ENCODE results near the gene OLFML2A. TPM values are rescaled to one million over a fixed set of nuclear protein-coding genes. Genes with fewer than 3 reads are reported as not detected.
"Not testable (repeated sequence)": the region's sequence is repeated elsewhere in the genome, so short reads cannot be mapped to it uniquely, and the experiment has no call there.

Gene OLFML2A
- polyA plus RNA-seq, 3 donors = 0.03 to 0.25 TPM; not detected in 1

- Histone ChIP-seq H2AFZ (ENCODE audit: insufficient read depth, low read depth, low read length, poor library complexity, severe bottlenecking) (no peak overlapping the region), H3K27ac (ENCODE audit: low read depth in 1 of 2, low read length in 2 of 2) (no peak overlapping the region), H4K20me1 (ENCODE audit: insufficient read depth, low read length) (no peaks in the 10 kb centered on the region), H3K4me1 (ENCODE audit: control insufficient read depth in 1 of 2, insufficient read depth in 2 of 2, low read length in 2 of 2) (no peaks in the 10 kb centered on the region), H3K9me3 (replicated peaks in 1 of 2; ENCODE audit: control insufficient read depth in 1 of 2, insufficient read depth in 1 of 2, low read length in 2 of 2) (no peaks in the 10 kb centered on the region), H3K36me3 (replicated peaks in 1 of 2; ENCODE audit: control insufficient read depth in 1 of 2, insufficient read depth in 2 of 2, low read length in 2 of 2) (peaks cover 0 to 5% of the 10 kb centered on the region in 2 donors), H3K4me3 (replicated peaks in 1 of 3; ENCODE audit: low read depth in 2 of 3, low read length in 3 of 3) (no peak overlapping the region), H3K9ac (ENCODE audit: insufficient read depth, low read length, poor library complexity, severe bottlenecking) (no peak overlapping the region), H3K4me2 (replicated peaks; ENCODE audit: extremely low read depth, low read length, poor library complexity, severe bottlenecking) (no peak overlapping the region), H3K79me2 (ENCODE audit: insufficient read depth, low read length) (no peaks in the 10 kb centered on the region), H3K27me3 (ENCODE audit: control insufficient read depth in 2 of 2, insufficient read depth in 2 of 2, low read length in 2 of 2) (no peaks in the 10 kb centered on the region)
- intact Hi-C loops (cut with micrococcal nuclease) = no loop called here
- H3K9me3 Mint-ChIP-seq = no peaks in the 10 kb centered on the region
- H3K4me3 Mint-ChIP-seq = no peak overlapping the region
- peaks cover 2 to 10% of the 10 kb centered on the region in 2 donors for H3K36me3 Mint-ChIP-seq
- peaks cover 0 to 2% (median 0%) of the 10 kb centered on the region in 3 donors for H3K27me3 Mint-ChIP-seq (ENCODE audit: low read depth in 3 of 3)
- no peak for TF ChIP-seq CTCF (IDR thresholded peaks at IDR 0.05)
- peaks cover 11% of the 10 kb centered on the region for H3K4me1 Mint-ChIP-seq
- no peak overlapping the region for H3K27ac Mint-ChIP-seq
- no peak for DNase-seq
These were observed 41.8 kb upstream of the OLFML2A start for GRCh38 chr9:124735121-124735520.

- DNase-seq; H4K20me1 ChIP-seq (ENCODE audit: insufficient read depth, low read length); H3K27ac ChIP-seq (ENCODE audit: low read depth in 1 of 2, low read length in 2 of 2); H3K27me3 ChIP-seq (ENCODE audit: control insufficient read depth in 2 of 2, insufficient read depth in 2 of 2, low read length in 2 of 2); H3K9me3 Mint-ChIP-seq; intact Hi-C loops (cut with micrococcal nuclease); H3K27ac Mint-ChIP-seq; H3K79me2 ChIP-seq (ENCODE audit: insufficient read depth, low read length); H3K4me2 ChIP-seq (replicated peaks; ENCODE audit: extremely low read depth, low read length, poor library complexity, severe bottlenecking); H3K36me3 ChIP-seq (replicated peaks in 1 of 2; ENCODE audit: control insufficient read depth in 1 of 2, insufficient read depth in 2 of 2, low read length in 2 of 2); H3K4me3 Mint-ChIP-seq; H3K27me3 Mint-ChIP-seq (ENCODE audit: low read depth in 3 of 3); H3K9ac ChIP-seq (ENCODE audit: insufficient read depth, low read length, poor library complexity, severe bottlenecking); H2AFZ ChIP-seq (ENCODE audit: insufficient read depth, low read depth, low read length, poor library complexity, severe bottlenecking); H3K4me3 ChIP-seq (replicated peaks in 1 of 3; ENCODE audit: low read depth in 2 of 3, low read length in 3 of 3); H3K36me3 Mint-ChIP-seq; H3K4me1 ChIP-seq (ENCODE audit: control insufficient read depth in 1 of 2, insufficient read depth in 2 of 2, low read length in 2 of 2); H3K9me3 ChIP-seq (replicated peaks in 1 of 2; ENCODE audit: control insufficient read depth in 1 of 2, insufficient read depth in 1 of 2, low read length in 2 of 2): not testable (repeated sequence)
- H3K4me1 Mint-ChIP-seq = peaks cover 14% of the 10 kb centered on the region
- 100% methylated on average over 2 of the region's 7 CpGs for WGBS (ENCODE audit: insufficient coverage)
These were observed 38.9 kb upstream of the OLFML2A start for GRCh38 chr9:124738075-124738474.
